OCI-LY7 (cell line): ENCODE results near the gene PHIP. TPM values are rescaled to one million over a fixed set of nuclear protein-coding genes. Genes with fewer than 3 reads are reported as not detected.

ENCODE experiments used
- BruUV-seq: library from RNA; stranded (reverse); fragments of 400-500 nt; replicated peaks from 2 replicates; lab custom pipeline; 2021; lab: Mats Ljungman, UMichigan
- CTCF ChIA-PET: fragments of 300-600 bp; sonication (Branson Sonifier 250); formaldehyde crosslinking; loops from one replicate; lab custom pipeline; 2022; ENCODE audit warnings: antibody characterized with exemption; ENCODE audit not compliant: unreplicated experiment; lab: Charles Lee
- POLR2A ChIA-PET: fragments of 300-600 bp; sonication (Branson Sonifier 250); formaldehyde crosslinking; loops from one replicate; lab custom pipeline; 2022; ENCODE audit warnings: antibody characterized with exemption; lab: Charles Lee
- DNase-seq: peaks from one replicate; pipeline ENCODE4 v3.0.0-alpha.2; 2015; ENCODE audit warnings: low spot score
- H2AFZ ChIP-seq: fragments of 200-600 bp; sonication (generic), shearing (Covaris generic); 2 replicates; pipeline ENCODE4 v1.6.1; 2014; ENCODE audit warnings: mild to moderate bottlenecking, antibody characterized with exemption, low read length, moderate library complexity
- H3K27ac ChIP-seq: fragments of 200-600 bp; sonication (generic); 2 replicates; pipeline ENCODE4 v1.5.1; 2014; ENCODE audit warnings: mixed run types, low read depth, mild to moderate bottlenecking, moderate library complexity, low read length, inconsistent platforms; ENCODE audit not compliant: poor library complexity, severe bottlenecking
- H3K36me3 ChIP-seq: fragments of 200-600 bp; sonication (generic); 2 replicates; pipeline ENCODE4 v1.6.1; 2014; ENCODE audit warnings: mild to moderate bottlenecking, antibody characterized with exemption, low read length, moderate library complexity, mixed read lengths; ENCODE audit not compliant: insufficient read depth
- H3K4me1 ChIP-seq: fragments of 200-600 bp; sonication (generic); 2 replicates; pipeline ENCODE4 v1.5.1; 2014; ENCODE audit warnings: mild to moderate bottlenecking, low read length; ENCODE audit not compliant: insufficient read depth, poor library complexity, severe bottlenecking
- H3K4me2 ChIP-seq: fragments of 200-600 bp; sonication (generic); 2 replicates; pipeline ENCODE4 v1.6.1; 2014; ENCODE audit warnings: mild to moderate bottlenecking, low read length
- H3K4me3 ChIP-seq: fragments of 200-600 bp; sonication (generic); 2 replicates; pipeline ENCODE4 v1.5.1; 2014; ENCODE audit warnings: mild to moderate bottlenecking, low read depth, low read length; ENCODE audit not compliant: poor library complexity, severe bottlenecking
- H3K79me2 ChIP-seq: fragments of 200-600 bp; sonication (generic); 2 replicates; pipeline ENCODE4 v1.6.1; 2016; ENCODE audit warnings: low read depth, mild to moderate bottlenecking, low read length, moderate library complexity, mixed read lengths; ENCODE audit not compliant: insufficient read depth
- H3K9me2 ChIP-seq: fragments of 200-600 bp; sonication (generic); 2 replicates; pipeline ENCODE4 v1.6.1; 2016; ENCODE audit warnings: mild to moderate bottlenecking, low read length, mixed read lengths; ENCODE audit not compliant: insufficient read depth
- H3K9me3 ChIP-seq: fragments of 200-600 bp; sonication (generic); 2 replicates; pipeline ENCODE4 v1.6.1; 2014; ENCODE audit warnings: mild to moderate bottlenecking, mixed run types, low read length, mixed read lengths
- H4K20me1 ChIP-seq: fragments of 200-600 bp; sonication (generic); 2 replicates; pipeline ENCODE4 v1.6.1; 2014; ENCODE audit warnings: mild to moderate bottlenecking, antibody characterized with exemption, low read length, moderate library complexity, mixed read lengths; ENCODE audit not compliant: insufficient read depth
- EZH2phosphoT487 ChIP-seq: fragments of 200-600 bp; sonication (generic); IDR thresholded peaks from 2 replicates; pipeline ENCODE4 v1.6.1; 2018; ENCODE audit warnings: low read depth, borderline replicate concordance, mild to moderate bottlenecking, mixed run types, antibody characterized with exemption, low read length, moderate library complexity, mixed read lengths
- intact Hi-C: fragments of 100-400 bp; cut with micrococcal nuclease; formaldehyde crosslinking; loops from one replicate; pipeline ENCODE4 v1.10.0; 2022; ENCODE audit not compliant: unreplicated experiment
- total RNA-seq, 2 experiments: library from RNA; depleted of rRNA in 1 of 2; stranded (reverse); fragments of >200 nt in 1 of 2; shearing (Covaris generic) in 1 of 2; gene quantifications; 2 replicates each; pipeline ENCODE4 v1.2.3, GENCODE V29; 2014 to 2022
- TF ChIP-seq, protein P1 (sequence below): fragments of 200-600 bp; sonication (generic); conservative IDR thresholded peaks from 2 replicates; pipeline ENCODE4 v1.5.1; 2014; ENCODE audit warnings: mild to moderate bottlenecking, antibody characterized with exemption, low read length, moderate library complexity, mixed read lengths

PHIP gene
- total RNA-seq, 2 experiments from 2014 or later, result 32.1 to 46.6 TPM

- DNase-seq, result no peak
- Histone ChIP-seq H3K4me3 (no peak overlapping the region), H2AFZ (no peak overlapping the region), H3K36me3 (peaks cover 95% of the 10 kb centered on the region), H3K9me3 (no peaks in the 10 kb centered on the region), H4K20me1 (no peaks in the 10 kb centered on the region), H3K79me2 (0 out of 2 replicates have a peak, but pooled peaks cover 8% of the 10 kb centered on the region), H3K9me2 (no peaks in the 10 kb centered on the region), H3K4me2 (no peak overlapping the region), H3K4me1 (no peaks in the 10 kb centered on the region), H3K27ac (no peak overlapping the region)
- ChIA-PET POLR2A (no interaction called here), CTCF (no interaction called here)
- intact Hi-C loops, result no loop called here
- TF ChIP-seq, protein P1, sequence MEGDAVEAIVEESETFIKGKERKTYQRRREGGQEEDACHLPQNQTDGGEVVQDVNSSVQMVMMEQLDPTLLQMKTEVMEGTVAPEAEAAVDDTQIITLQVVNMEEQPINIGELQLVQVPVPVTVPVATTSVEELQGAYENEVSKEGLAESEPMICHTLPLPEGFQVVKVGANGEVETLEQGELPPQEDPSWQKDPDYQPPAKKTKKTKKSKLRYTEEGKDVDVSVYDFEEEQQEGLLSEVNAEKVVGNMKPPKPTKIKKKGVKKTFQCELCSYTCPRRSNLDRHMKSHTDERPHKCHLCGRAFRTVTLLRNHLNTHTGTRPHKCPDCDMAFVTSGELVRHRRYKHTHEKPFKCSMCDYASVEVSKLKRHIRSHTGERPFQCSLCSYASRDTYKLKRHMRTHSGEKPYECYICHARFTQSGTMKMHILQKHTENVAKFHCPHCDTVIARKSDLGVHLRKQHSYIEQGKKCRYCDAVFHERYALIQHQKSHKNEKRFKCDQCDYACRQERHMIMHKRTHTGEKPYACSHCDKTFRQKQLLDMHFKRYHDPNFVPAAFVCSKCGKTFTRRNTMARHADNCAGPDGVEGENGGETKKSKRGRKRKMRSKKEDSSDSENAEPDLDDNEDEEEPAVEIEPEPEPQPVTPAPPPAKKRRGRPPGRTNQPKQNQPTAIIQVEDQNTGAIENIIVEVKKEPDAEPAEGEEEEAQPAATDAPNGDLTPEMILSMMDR, result no peak
- no peak for TF ChIP-seq EZH2phosphoT487
- no TSS peak for BruUV-seq
These were observed 76.6 kb downstream of the PHIP start for GRCh38 chr6:79001415-79001814.

DNA sequence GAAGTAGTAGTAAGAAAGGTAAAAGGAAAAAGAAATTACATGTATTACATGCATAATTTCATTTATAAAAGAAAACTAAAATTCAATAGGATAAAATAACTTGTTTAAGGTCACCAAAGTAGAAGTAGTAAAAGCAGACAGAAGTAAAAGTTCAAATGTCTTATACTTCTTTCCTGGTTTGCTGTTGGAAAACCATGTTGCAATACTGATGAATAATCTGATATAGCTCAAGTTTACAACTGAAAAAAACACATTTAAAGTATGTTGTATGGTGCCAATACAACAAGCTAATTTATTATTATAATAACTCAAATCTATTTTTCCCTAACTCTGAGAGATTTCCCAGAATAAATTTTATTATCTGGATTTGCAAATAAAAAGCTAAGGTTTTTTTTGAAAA lies 78.3 kb downstream of the PHIP start:
- Histone ChIP-seq H3K27ac (no peak overlapping the region), H2AFZ (no peak overlapping the region), H3K79me2 (no peaks in the 10 kb centered on the region), H3K4me2 (no peak overlapping the region), H3K36me3 (peaks cover 96% of the 10 kb centered on the region), H3K9me2 (no peaks in the 10 kb centered on the region), H3K4me1 (no peaks in the 10 kb centered on the region), H4K20me1 (no peaks in the 10 kb centered on the region), H3K9me3 (no peaks in the 10 kb centered on the region), H3K4me3 (no peak overlapping the region)
- ChIA-PET CTCF (no interaction called here), POLR2A (interaction anchor here (1.0 kb wide), 1 partner anchor 20 kb away, joined by 3 read pairs; no protein-coding TSS in a partner anchor)
- TF ChIP-seq, protein P1, result no peak
- TF ChIP-seq EZH2phosphoT487, result no peak
- no peak for DNase-seq
- intact Hi-C loops, result no loop called here
- BruUV-seq, result no TSS peak

GRCh38 chr6:78995946-78996345 lies 82.1 kb downstream of the PHIP start:
- Histone ChIP-seq H3K9me2 (no peaks in the 10 kb centered on the region), H3K79me2 (no peaks in the 10 kb centered on the region), H3K36me3 (peaks cover 95% of the 10 kb centered on the region), H2AFZ (no peak overlapping the region), H3K4me2 (no peak overlapping the region), H4K20me1 (no peaks in the 10 kb centered on the region), H3K4me1 (no peaks in the 10 kb centered on the region), H3K9me3 (no peaks in the 10 kb centered on the region), H3K27ac (no peak overlapping the region), H3K4me3 (no peak overlapping the region)
- no peak for TF ChIP-seq EZH2phosphoT487
- TF ChIP-seq, protein P1, result no peak
- CTCF ChIA-PET, result no interaction called here
- BruUV-seq, result no TSS peak
- no peak for DNase-seq
- POLR2A ChIA-PET, result no interaction called here
- intact Hi-C loops, result no loop called here
